HCT116 (cell line): Measurements from ENCODE around the gene COL2A1.

Experiments
- CEBPB ChIP-seq: IDR thresholded peaks from 2 replicates; pipeline ENCODE4 v1.6.1; 2012; ENCODE audit warnings: low read depth
- EZH2 ChIP-seq: fragments of 200-600 bp; sonication (generic); IDR thresholded peaks from 2 replicates; pipeline ENCODE4 v1.6.1; 2017; ENCODE audit warnings: antibody characterized with exemption, mixed run types
- EZH2phosphoT487 ChIP-seq: fragments of 200-600 bp; IDR thresholded peaks from 2 replicates; pipeline ENCODE4 v1.6.1; 2018; ENCODE audit warnings: antibody characterized with exemption, borderline replicate concordance
- POLR2A ChIP-seq: IDR thresholded peaks from 2 replicates; pipeline ENCODE4 v1.7.0; 2011; ENCODE audit warnings: borderline replicate concordance; ENCODE audit not compliant: insufficient read depth, insufficient read length; ENCODE audit errors: extremely low read depth
- POLR2AphosphoS5 ChIP-seq: IDR thresholded peaks from 2 replicates; pipeline ENCODE4 v1.6.1; 2011; ENCODE audit warnings: mild to moderate bottlenecking, low read depth, low read length, moderate library complexity
- RAD21 ChIP-seq: IDR thresholded peaks from 2 replicates; pipeline ENCODE4 v1.6.1; 2012; ENCODE audit warnings: low read depth, mild to moderate bottlenecking
- SP1 ChIP-seq: IDR thresholded peaks from 2 replicates; pipeline ENCODE4 v1.6.1; 2012; ENCODE audit warnings: low read depth
- SRF ChIP-seq: IDR thresholded peaks from 2 replicates; pipeline ENCODE4 v1.6.1; 2012; ENCODE audit warnings: low read depth
- YY1 ChIP-seq: IDR thresholded peaks from 2 replicates; pipeline ENCODE4 v1.6.1; 2011; ENCODE audit warnings: low read length, low read depth, moderate library complexity, mild to moderate bottlenecking; ENCODE audit not compliant: insufficient replicate concordance; ENCODE audit errors: extremely low read depth
- ZFX ChIP-seq: fragments of 450-650 bp; IDR thresholded peaks from 2 replicates; pipeline ENCODE4 v1.6.1; 2017
- ZNF274 ChIP-seq: fragments of 200-500 bp; sonication (Bioruptor generic); IDR thresholded peaks from 2 replicates; pipeline ENCODE4 v1.6.1; 2014; ENCODE audit warnings: mild to moderate bottlenecking, low read depth, low read length, inconsistent platforms
- TF ChIP-seq, protein P1 (sequence below), 3 experiments: fragments of 200-600 bp in 1 of 3; sonication (generic) in 1 of 3; IDR thresholded peaks in 2 of 3; conservative IDR thresholded peaks in 1 of 3; 2 replicates each; pipeline ENCODE4 v1.5.1; 2012 to 2017; ENCODE audit warnings: low read depth in 2 of 3, low read length in 2 of 3, antibody characterized with exemption in 1 of 3, borderline replicate concordance in 1 of 3, control low read depth in 1 of 3, mild to moderate bottlenecking in 1 of 3, mixed read lengths in 1 of 3, mixed run types in 1 of 3, moderate library complexity in 1 of 3; ENCODE audit not compliant: insufficient read depth in 1 of 3
- TF ChIP-seq, protein P2 (sequence below): IDR thresholded peaks from 2 replicates; pipeline ENCODE4 v1.6.1; 2011; ENCODE audit warnings: mild to moderate bottlenecking, low read length, moderate library complexity; ENCODE audit not compliant: insufficient replicate concordance; ENCODE audit errors: extremely low read depth

- TF ChIP-seq, protein P1, sequence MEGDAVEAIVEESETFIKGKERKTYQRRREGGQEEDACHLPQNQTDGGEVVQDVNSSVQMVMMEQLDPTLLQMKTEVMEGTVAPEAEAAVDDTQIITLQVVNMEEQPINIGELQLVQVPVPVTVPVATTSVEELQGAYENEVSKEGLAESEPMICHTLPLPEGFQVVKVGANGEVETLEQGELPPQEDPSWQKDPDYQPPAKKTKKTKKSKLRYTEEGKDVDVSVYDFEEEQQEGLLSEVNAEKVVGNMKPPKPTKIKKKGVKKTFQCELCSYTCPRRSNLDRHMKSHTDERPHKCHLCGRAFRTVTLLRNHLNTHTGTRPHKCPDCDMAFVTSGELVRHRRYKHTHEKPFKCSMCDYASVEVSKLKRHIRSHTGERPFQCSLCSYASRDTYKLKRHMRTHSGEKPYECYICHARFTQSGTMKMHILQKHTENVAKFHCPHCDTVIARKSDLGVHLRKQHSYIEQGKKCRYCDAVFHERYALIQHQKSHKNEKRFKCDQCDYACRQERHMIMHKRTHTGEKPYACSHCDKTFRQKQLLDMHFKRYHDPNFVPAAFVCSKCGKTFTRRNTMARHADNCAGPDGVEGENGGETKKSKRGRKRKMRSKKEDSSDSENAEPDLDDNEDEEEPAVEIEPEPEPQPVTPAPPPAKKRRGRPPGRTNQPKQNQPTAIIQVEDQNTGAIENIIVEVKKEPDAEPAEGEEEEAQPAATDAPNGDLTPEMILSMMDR (IDR thresholded peaks at IDR 0.05 in 2 of 3, conservative IDR thresholded peaks at IDR 0.05 in 1 of 3; ENCODE audit: borderline replicate concordance in 1 of 3, insufficient read depth in 1 of 3, low read depth in 2 of 3, low read length in 2 of 3), result no peak
- TF ChIP-seq CEBPB (no peak), POLR2A (no peak), POLR2AphosphoS5 (no peak), SP1 (no peak), EZH2phosphoT487 (no peak), EZH2 (no peak), YY1 (no peak), ZFX (no peak), RAD21 (no peak), ZNF274 (no peak), SRF (no peak)
- TF ChIP-seq, protein P2, sequence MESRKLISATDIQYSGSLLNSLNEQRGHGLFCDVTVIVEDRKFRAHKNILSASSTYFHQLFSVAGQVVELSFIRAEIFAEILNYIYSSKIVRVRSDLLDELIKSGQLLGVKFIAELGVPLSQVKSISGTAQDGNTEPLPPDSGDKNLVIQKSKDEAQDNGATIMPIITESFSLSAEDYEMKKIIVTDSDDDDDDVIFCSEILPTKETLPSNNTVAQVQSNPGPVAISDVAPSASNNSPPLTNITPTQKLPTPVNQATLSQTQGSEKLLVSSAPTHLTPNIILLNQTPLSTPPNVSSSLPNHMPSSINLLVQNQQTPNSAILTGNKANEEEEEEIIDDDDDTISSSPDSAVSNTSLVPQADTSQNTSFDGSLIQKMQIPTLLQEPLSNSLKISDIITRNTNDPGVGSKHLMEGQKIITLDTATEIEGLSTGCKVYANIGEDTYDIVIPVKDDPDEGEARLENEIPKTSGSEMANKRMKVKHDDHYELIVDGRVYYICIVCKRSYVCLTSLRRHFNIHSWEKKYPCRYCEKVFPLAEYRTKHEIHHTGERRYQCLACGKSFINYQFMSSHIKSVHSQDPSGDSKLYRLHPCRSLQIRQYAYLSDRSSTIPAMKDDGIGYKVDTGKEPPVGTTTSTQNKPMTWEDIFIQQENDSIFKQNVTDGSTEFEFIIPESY, result no peak
Measured at GRCh38 chr12:48023386-48023785, 19.1 kb upstream of the COL2A1 start.
